GM21576 (cell line): ENCODE results near the gene HSD17B13.
"Not testable (repeated sequence)": the region's sequence is repeated elsewhere in the genome, so short reads cannot be mapped to it uniquely, and the experiment has no call there.

Source experiments
- ATAC-seq: cut with Tn5 transposase; IDR thresholded peaks from one replicate; pipeline ENCODE4 v1.9.1; 2021; ENCODE audit warnings: mild to moderate bottlenecking, moderate library complexity; ENCODE audit not compliant: unreplicated experiment

Gene HSD17B13, protein sequence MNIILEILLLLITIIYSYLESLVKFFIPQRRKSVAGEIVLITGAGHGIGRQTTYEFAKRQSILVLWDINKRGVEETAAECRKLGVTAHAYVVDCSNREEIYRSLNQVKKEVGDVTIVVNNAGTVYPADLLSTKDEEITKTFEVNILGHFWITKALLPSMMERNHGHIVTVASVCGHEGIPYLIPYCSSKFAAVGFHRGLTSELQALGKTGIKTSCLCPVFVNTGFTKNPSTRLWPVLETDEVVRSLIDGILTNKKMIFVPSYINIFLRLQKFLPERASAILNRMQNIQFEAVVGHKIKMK

DNA sequence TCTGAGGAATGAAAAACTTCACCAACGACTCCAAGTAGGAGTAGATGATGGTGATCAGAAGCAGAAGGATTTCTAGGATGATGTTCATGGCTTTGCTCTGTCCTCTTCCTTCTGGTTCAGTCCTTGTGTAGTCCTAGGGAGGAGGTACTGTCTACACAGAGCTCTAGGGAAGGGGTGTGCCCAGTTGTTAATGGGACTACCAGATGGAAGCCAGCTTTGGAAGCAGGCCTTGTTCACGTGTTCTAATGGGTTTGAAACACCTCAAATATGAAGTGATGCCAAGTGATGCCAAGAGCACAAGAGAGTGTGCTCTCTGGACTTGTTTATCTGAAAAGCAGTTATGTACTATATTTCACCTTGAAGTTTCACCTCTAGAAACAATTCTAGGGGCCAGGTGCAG, at the start of gene HSD17B13:
TSS of gene HSD17B13 (minus strand) at position 129 of the 400 bp plus-strand sequence. CDS start at position 88, 41 bp downstream.
- no peak for ATAC-seq

DNA sequence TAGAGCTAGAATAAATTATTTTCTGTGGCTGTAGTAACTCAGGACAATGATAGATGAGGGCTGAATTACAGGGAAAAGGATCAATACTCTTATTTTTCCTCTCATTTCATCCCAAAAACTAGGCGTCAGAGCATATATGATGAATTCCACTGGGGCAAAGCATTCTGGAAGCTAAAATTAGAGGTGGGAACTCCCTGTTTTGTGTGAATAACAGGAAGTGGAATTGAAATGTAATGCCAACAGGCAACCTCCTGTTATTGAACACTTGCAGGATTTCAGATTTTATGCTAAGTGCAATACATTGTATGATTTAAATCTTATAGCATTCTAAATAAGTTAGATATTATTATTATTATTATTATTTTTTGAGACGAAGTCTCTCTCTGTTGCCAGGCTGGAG, 47.4 kb upstream of the HSD17B13 start:
- no peak for ATAC-seq

DNA sequence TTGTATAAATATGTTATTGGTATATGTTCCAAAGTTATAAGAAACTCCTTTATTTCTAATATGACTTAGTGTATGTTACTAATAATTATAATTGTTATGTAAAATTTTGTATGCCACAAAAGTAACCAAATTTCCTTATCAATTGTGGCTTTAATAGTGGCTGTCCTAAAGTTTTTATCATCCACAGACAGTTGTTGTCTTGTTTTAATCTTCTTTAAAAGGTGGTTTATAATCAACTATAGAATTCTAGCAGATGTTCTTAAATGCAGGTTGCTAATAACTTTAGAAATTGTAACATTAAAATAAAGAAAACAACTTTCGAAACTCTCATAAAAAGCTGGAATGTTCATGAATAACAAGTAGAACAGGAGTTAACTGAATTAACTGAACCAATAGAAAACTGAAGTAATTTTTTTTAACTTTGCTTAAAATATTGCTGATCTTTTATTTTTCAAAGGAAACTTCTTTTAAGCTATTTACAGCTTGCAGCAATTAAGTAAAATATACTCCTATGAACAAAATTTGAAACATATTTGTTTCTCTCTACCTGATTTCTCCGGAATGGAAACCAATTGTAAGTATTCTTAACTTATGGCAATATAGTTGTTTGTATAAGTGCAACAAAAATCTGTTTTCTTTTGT, 44.0 kb upstream of the HSD17B13 start:
- ATAC-seq: no peak

DNA sequence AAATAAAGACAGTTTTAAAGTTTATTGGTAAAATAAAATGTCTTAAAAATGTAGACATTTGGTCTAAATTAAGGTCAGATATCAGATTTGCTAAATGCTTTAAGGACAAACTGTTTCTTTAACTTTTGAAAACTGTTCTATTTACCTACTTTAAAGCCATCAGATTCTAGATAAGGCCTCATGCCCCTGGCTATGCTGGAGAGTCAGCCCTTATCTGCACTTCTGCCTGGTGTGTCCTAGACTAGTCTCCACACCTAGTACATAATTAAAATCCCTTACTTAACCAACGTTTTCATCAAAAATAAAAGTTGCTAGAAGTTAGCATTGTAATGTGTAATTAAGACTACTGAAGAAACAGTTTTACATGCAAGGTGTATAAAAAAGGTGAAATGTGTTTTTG, 42.7 kb upstream of the HSD17B13 start:
- no peak for ATAC-seq

DNA sequence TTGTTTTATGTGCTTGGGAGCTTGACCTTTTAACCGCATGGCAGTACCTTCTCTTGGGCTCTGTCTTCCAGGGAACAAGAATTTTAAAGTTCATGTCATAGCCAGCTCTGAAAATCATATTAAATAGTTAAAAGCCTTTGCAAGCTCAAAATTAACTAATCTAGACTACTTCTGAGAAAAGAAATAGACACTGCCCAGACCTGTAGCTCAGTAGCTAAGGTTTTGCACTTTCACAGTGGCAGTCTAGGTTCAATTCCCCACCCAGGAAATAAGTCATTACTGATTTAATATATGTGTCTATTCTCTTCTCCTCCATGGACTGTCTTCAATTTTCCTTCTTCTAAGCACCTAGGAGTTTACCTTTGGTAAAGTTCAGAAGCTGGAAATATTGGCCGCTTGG, 40.9 kb upstream of the HSD17B13 start:
- ATAC-seq: no peak

DNA sequence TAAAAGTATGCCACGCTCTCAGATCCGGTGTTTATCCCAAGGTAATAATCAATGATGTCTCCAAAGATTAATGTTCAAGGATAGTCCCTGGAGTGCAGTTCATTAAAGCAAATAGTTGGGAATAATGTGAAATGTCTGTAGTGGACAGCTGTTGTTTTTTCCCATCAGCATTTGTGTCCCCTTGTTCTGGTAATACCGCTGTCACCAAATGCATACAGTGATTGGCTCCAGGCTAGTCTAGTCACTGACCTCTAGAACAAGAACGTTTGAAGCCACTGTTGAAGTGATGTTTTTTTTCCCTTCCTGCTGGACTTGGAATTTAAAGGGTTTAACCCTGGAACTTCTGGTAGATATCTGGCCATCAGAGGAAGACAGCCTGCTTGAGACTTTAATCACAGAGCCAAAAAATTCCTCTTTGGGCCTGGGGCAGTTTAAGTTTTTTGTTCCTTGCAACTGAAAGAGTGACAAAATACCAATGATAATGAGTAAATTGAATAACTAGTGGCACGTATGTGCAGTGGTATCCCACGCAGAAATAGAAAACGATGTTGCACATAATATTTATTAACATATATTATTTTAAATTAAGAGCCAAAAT, 37.8 kb upstream of the HSD17B13 start:
- ATAC-seq: no peak

DNA sequence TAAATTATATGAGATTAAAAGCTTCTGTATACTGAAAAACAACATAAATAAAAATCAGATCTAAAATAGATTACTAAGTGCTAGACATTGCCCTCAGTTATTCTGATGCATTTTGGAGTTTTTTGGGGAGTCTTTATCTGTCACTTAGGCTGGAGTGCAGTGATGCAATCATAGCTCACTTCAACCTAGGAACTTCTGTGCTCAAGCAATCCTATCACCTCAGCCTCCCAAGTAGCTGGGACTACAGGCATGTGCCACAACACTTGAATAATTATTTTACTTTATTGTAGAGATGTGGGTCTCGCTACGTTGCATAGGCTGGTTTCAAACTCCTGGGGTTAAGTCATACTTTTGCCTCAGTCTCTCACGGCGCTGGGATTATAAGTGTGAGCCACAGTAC, 36.6 kb upstream of the HSD17B13 start:
- no peak for ATAC-seq

DNA sequence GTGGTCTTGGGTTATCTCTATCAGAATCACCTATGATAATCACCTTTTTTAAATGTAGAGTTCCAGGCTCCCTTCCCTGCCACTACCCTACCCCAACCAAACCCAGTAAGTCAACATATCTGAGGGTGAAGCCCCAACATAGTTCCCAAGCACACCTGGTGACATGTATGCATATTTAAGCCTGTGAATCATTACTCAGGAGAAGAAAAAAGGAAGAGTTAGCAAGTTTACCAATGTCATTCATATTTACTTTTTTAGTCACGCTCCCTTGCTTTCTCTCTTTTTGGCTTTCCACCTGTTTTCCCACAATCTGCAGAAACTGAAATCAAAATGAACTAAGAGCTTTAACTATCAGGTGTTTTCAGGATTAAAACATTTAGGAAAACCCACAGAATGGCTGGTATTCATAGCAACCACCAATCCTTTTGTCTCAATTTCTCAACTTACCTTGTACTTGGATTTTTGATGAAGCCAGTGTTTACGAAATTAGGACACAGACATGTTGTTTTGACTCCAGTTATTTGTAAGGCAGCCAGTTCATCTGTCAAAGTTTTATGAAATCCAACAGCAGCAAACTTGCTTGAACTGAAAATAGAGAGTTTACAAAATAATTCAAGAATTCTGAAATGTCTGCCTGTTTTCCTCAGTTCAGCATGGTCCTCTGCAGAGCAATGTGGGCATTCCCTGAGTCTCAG, 34.3 kb upstream of the HSD17B13 start:
- no peak for ATAC-seq

DNA sequence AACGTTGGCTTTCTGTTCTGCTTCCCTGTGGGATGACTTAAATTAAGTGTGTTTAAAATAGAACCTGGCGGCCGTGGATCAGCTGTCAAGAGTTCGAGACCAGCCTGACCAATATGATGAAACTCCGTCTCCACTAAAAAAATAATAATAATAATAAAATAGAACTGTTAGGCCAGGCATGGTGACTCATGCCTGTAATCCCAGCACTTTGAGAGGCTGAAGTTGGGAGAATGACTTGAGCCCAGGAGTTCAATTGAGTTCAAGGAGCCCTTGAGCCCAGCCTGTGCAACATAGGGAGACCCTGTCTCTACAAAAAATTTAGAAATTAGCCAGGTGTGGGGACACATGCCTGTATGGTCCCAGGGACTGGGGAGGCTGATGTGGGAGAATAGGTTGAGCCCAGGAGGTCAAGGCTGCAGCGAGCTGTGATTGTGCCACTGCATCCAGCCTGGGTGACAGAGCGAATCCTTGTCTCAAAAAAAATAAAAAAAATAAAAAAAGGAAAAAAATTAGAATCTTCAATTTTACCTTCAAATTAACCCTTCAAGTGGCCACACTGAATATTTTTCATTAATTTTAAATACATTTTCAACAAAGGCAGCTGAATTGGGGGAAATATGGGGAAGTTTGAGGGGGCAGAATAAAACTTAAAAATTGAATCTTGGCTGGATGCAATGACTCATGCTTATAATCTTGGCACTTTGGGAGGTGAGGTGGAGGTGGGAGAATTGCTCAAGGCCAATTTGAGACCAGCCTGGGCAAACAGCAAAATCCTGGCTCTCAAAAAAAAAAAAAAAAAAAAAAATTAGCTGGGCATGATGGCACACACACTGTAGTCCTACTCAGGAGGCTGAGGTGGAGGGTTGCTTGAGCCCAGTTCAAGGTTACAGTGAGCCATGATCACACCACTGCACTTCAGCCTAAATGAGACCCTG, 31.8 kb upstream of the HSD17B13 start:
- no peak for ATAC-seq

DNA sequence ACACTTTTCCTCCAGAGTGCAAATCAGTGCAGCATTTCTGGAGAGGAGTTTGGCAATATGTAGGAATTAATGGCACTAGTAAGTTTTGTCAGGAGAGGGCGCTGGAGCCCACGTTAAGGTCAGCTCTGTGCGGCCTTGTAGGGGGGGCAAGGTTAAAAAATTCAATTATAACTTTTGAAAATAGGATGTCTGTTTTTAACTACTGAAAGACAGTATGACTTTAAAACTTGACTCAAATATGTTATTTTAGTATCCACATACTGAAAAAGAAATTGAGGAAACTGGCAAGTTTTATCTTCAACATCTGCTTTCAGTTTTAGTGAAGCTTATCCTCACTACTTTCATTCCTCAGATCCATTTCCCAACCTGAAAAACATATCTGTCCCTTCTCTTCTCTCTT, 30.9 kb upstream of the HSD17B13 start:
- peak; percentile 91 for ATAC-seq

DNA sequence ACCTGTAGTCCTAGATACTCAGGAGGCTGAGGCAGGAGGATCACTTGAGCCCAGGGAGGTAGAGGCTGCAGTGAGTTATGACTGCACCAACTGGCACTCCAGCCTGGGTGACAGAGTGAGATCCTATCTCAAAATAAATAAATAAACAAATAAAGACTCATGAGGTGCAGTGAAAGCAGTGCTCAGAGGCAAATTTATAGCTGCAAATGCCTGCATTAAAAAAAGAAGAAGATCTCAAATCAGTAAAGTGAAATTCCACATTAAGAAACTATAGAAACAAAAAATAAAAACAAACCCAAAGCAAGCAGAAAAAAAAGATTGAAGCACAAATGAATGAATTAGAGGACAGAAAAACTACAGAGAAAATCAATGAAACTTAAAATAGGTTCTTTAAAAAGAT, 22.5 kb upstream of the HSD17B13 start:
- no peak for ATAC-seq

DNA sequence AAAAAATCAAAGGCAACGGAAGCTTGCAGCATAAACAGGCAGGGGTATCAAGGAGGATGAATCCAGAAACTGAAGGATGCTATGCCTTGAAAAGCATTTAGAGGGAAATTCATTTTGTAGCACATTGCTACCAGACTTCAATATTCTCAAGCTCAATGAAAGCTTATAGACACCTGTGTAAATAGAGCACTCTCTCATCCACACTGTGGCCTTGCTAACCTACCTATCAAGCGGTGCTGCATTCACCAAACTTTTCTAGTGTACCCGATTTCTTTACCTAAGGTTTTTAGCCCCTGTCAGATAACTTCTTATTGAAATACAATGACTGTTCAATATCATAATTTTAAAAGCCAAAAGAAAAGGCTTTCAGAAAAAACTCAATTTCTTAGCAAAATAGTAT, 20.2 kb upstream of the HSD17B13 start:
- ATAC-seq: no peak

DNA sequence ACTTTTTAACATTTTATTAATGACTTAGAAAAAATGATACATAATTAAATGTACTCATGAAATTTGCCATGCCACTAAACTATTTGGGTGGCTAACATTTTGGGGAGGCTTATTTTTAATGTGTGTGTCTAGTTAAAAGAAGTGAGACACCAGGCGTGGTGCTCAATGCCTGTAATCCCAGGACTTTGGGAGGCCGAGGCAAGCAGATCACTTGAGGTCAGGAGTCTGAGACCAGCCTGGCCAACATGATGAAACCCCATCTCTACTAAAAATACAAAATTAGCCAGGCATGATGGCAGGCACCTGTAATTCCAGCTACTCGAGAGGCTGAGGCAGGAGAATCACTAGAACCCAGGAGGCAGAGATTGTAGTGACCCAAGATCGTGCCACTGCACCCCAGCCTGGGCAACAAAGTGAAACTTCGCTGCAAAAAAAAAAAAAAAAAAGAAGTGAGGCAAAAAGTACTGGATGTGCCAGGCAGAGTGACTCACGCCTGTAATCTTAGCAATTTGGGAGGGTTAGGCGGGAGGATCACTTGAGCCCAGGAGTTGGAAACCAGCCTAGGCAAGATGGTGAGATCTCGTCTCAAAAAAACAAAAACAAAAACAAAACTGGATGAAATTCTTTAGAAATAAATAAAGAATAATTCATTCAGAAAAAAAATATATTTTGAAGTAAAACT, 19.4 kb upstream of the HSD17B13 start:
- not testable (repeated sequence) for ATAC-seq

DNA sequence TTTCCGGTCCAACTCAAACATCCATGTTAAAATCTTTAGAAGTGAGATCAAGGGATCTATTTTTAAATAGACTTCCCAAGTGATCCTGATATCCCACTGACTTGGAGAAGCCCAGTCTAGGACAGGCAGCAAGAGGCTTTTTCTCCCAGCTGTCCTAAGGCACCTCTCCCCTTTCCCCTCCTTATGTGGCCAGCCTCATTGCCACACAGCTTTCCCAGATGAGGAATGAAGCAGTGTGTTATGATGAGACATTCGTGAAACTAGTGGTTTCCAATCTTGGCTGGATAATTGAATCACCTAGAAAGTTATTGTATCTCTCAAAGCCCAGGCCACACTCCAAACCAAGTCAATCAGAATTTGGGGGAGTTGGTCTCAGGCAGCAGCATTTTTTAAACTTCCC, 16.8 kb upstream of the HSD17B13 start:
- no peak for ATAC-seq

DNA sequence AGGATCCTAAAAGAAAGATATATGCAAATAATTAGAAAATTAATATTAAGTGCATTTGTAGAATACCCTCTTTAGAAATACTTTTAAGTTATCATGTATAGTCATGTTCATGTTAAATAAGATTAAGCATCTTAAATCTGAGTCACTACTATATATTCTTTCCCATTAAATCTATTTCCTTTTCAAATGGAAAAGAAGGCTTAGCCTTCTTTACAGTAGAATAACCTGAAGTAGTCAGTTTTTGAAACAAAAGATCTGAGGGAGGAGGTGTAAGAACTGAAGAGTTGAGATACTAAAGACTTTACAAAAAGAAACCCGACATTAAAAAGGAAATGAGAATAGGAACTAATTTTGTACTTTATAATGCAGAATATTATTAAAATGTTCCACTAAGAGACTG, 14.7 kb upstream of the HSD17B13 start:
- ATAC-seq: no peak

DNA sequence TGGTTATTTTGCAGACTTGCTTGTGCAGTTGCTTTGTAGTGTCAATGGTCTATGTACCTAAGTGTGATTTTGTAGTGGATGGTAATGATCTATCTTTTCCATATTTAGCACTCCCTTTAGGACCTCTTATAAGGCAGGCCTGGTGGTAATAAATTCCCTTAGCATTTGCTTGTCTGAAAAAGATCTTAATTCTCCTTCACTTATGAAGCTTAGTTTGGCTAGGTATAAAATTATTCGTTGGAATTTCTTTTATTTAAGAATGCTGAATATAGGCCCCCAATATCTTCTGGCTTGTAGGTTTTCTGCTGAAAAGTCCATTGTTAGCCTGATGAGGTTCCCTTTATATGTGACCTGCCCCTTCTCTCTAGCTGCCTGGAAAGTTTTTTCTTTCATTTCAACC, 10.6 kb upstream of the HSD17B13 start:
- no peak for ATAC-seq

DNA sequence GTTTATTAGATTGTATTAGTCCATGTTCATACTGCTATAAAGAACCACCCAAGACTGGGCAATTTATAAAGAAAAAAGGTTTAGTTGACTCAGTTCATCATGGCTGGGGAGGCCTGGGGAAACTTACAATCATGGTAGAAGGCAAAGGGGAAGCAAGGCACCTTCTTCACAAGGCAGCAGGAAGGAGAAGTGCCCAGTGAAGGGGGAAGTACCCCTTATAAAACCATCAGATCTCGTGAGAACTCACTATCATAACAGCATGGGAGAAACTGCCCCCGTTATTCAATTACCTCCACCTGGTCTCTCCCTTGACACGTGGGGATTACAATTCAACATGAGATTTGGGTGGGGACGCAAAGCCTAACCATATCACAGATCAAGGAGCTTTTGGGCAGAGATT, 8.1 kb upstream of the HSD17B13 start:
- ATAC-seq: no peak

DNA sequence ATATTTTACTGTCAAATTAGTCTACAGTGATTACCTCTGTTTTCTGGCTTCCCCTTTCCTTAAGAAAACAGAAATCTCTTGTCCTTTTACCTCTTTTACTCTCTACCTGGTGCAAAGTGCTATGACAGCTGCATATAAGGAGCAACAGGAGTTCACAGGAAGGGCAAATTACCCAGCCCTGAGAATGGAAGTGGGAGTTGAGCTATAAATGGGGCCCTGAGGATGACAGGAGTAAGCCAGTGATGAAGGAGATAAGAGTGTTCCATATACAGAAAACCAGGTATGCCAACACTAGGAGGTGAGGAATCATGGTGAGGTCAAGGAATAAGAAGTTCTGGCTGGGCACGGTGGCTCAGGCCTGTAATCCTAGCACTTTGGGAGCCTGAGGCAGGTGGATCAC, 4.5 kb upstream of the HSD17B13 start:
- no peak for ATAC-seq

DNA sequence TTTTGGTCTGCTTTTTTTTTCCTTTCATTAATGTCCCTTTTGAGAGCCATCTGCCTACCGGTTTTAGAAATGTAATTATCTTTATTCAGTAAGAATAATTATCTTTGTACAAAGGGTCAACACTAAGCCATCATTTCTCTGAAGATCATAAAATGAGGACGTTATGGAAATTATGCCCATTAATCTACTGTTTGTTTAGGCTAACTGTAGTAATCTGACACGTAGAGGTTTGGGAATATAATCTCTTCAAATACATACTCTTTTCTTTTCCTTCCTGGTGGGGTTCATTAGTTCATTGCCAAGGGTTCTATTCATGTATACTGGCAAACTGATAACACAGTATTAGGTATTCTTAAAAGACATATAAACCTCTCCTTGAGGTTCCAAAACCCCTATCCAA, 3.8 kb upstream of the HSD17B13 start:
- ATAC-seq: no peak

DNA sequence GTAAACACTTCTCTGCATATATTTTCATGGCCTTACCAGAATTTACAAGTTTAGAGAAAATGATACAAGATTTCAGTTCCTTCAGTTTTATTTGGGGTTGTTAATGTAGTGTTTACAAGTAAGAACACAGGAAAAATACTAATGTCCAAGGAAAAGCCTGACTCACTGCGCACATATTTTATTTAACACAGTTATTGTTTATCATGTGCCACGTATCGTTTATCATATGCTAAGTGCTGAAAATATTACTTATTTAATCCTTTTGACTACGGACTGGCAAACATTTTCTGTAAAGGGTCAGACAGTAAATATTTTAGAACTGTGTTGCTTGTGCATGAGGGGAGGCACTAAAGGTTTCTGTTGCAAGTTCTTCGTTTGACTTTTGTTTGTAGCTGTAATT, 794 bp downstream of the HSD17B13 start:
- no peak for ATAC-seq
